Thoracic aorta (tissue), 2 donors: ENCODE data around the gene PER3. TPM values are rescaled to one million over a fixed set of nuclear protein-coding genes. Genes with fewer than 3 reads are reported as not detected.
A peak's percentile ranks its signal among the peaks of the same experiment; 100 is the strongest.

Experiments used
- ATAC-seq: fragments of 150-250 bp; one replicate; pipeline ENCODE4 v1.8.0; 2017; ENCODE audit warnings: low read depth; ENCODE audit not compliant: insufficient number of reproducible peaks, low FRiP score
- DNase-seq: peaks from one replicate; pipeline ENCODE4 v3.0.0-alpha.2; 2020; ENCODE audit warnings: low spot score
- H3K27ac ChIP-seq, 2 donors: fragments of 200-600 bp; sonication (generic); 1 replicate in 1 of 2; 2 replicates in 1 of 2; pipeline ENCODE4 v1.5.1; 2016; ENCODE audit warnings: mild to moderate bottlenecking in 2 of 2, moderate library complexity in 2 of 2
- H3K27me3 ChIP-seq: fragments of 200-600 bp; sonication (generic); replicated peaks from 2 replicates; pipeline ENCODE4 v1.6.0; 2016; ENCODE audit warnings: mild to moderate bottlenecking; ENCODE audit not compliant: insufficient read depth
- H3K36me3 ChIP-seq: fragments of 200-600 bp; sonication (generic); one replicate; pipeline ENCODE4 v1.5.1; 2016
- H3K4me1 ChIP-seq, 2 donors: fragments of 200-600 bp; sonication (generic); 1 replicate in 1 of 2; 2 replicates in 1 of 2; pipeline versions ENCODE4 v1.5.1 to v1.6.0; 2016; ENCODE audit warnings: low read depth in 2 of 2, mild to moderate bottlenecking in 1 of 2; ENCODE audit not compliant: control insufficient read depth in 1 of 2
- H3K4me3 ChIP-seq: fragments of 200-600 bp; sonication (generic); 2 replicates; pipeline ENCODE4 v1.5.1; 2016; ENCODE audit warnings: mild to moderate bottlenecking
- H3K9me3 ChIP-seq: fragments of 200-600 bp; sonication (generic); 2 replicates; pipeline ENCODE4 v1.5.1; 2016
- total RNA-seq, 2 donors: library from RNA; depleted of rRNA; stranded (reverse); fragments of >200 nt; gene quantifications; one replicate each; pipeline versions ENCODE4 v1.1.0 to v1.2.3, GENCODE V29; 2016
- TF ChIP-seq, protein P1 (sequence below): fragments of 200-600 bp; sonication (generic); IDR thresholded peaks from one replicate; pipeline ENCODE4 v1.5.1; 2019; ENCODE audit warnings: antibody characterized with exemption

Gene PER3
- total RNA-seq, 2 donors from 2014 or later = 19.8 to 21.7 TPM

DNA sequence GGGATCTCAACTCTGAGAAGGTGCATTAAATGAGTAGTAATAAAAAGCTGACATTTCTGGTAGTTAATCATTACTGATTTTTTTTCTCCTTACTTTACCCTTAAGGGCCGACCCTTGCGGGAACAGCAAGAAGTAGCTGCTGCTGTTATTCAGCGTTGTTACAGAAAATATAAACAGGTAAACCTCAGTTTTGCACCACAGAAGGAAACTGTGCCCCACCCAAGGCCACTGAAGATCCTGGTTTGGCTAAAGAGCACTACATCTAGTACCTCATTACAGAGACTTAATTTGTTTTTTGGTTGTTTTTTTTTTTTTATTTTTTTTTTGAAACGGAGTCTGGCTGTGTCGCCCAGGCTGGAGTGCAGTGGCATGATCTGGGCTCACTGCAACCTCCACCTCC is 36.5 kb upstream of the PER3 start:
- Histone ChIP-seq H3K27me3 (no peaks in the 10 kb centered on the region), H3K36me3 (no peaks in the 10 kb centered on the region), H3K4me3 (no peak overlapping the region), H3K9me3 (no peaks in the 10 kb centered on the region), H3K4me1 (no peaks in the 10 kb centered on the region), H3K27ac (no peak overlapping the region)
- TF ChIP-seq, protein P1, sequence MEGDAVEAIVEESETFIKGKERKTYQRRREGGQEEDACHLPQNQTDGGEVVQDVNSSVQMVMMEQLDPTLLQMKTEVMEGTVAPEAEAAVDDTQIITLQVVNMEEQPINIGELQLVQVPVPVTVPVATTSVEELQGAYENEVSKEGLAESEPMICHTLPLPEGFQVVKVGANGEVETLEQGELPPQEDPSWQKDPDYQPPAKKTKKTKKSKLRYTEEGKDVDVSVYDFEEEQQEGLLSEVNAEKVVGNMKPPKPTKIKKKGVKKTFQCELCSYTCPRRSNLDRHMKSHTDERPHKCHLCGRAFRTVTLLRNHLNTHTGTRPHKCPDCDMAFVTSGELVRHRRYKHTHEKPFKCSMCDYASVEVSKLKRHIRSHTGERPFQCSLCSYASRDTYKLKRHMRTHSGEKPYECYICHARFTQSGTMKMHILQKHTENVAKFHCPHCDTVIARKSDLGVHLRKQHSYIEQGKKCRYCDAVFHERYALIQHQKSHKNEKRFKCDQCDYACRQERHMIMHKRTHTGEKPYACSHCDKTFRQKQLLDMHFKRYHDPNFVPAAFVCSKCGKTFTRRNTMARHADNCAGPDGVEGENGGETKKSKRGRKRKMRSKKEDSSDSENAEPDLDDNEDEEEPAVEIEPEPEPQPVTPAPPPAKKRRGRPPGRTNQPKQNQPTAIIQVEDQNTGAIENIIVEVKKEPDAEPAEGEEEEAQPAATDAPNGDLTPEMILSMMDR = no peak
- DNase-seq = no peak
- ATAC-seq = no peak

GRCh38 chr1:7749126-7749525 is 35.0 kb upstream of the PER3 start:
- no peak overlapping the region for H3K27ac ChIP-seq
- TF ChIP-seq, protein P1 = no peak
- no peak for ATAC-seq
- H3K4me3 ChIP-seq = no peak overlapping the region
- H3K9me3 ChIP-seq = no peaks in the 10 kb centered on the region
- no peak for DNase-seq
- no peaks in the 10 kb centered on the region for H3K36me3 ChIP-seq
- H3K4me1 ChIP-seq = no peaks in the 10 kb centered on the region
- H3K27me3 ChIP-seq = no peaks in the 10 kb centered on the region

- Histone ChIP-seq H3K27ac (no peak overlapping the region), H3K9me3 (no peaks in the 10 kb centered on the region), H3K27me3 (no peaks in the 10 kb centered on the region), H3K4me3 (no peak overlapping the region), H3K36me3 (no peaks in the 10 kb centered on the region), H3K4me1 (no peaks in the 10 kb centered on the region)
- TF ChIP-seq, protein P1 = no peak
- DNase-seq = no peak
- ATAC-seq = no peak
These were observed 32.9 kb upstream of the PER3 start for GRCh38 chr1:7751174-7751573.

GRCh38 chr1:7752512-7753417 is 31.3 kb upstream of the PER3 start:
- TF ChIP-seq, protein P1 = peak; percentile 69
- ATAC-seq (no peak), DNase-seq (peak; percentile 15)
- Histone ChIP-seq H3K9me3 (no peaks in the 10 kb centered on the region), H3K4me3 (peak overlapping the region; percentile 59), H3K4me1 (no peaks in the 10 kb centered on the region), H3K36me3 (no peaks in the 10 kb centered on the region), H3K27ac (no peak overlapping the region), H3K27me3 (no peaks in the 10 kb centered on the region)

DNA sequence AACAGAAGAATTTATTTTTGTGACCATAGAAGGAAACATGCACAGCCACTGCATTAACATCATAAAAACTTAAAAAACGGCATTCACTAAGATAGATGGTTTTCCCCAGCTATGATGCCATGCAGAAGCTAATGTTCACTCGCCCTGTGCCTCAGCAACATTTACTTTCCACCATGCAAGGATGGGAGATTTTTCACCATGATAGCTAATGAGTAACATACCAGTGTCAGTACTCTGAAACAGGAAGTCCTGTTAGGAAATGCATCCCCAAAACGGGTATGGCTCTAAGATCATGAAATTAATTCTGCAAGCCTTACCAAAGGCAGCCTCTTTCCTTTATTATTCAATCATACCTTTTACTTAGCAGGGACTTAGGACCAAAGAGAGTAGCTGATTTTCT is 30.4 kb upstream of the PER3 start:
- H3K36me3 ChIP-seq = no peaks in the 10 kb centered on the region
- TF ChIP-seq, protein P1 = no peak
- ATAC-seq = no peak

More for the DNA sequence above, 30.4 kb upstream of the PER3 start:
- Histone ChIP-seq H3K27ac (no peak overlapping the region), H3K4me1 (no peaks in the 10 kb centered on the region), H3K27me3 (no peaks in the 10 kb centered on the region), H3K4me3 (no peak overlapping the region), H3K9me3 (no peaks in the 10 kb centered on the region)
- no peak for DNase-seq
